ENCODE data around the gene D2HGDH. TPM values are rescaled to one million over a fixed set of nuclear protein-coding genes. Genes with fewer than 3 reads are reported as not detected.
A peak's percentile ranks its signal among the peaks of the same experiment; 100 is the strongest.

The D2HGDH gene
- total and polyA plus RNA-seq, 9 of the 15 experiments (the other 6 are each of a cell fraction or from before 2014, with no cell fraction given): 0.39 to 30.8 (median 10.3) TPM

GRCh38 chr2:241777170-241777685 lies 42.8 kb downstream of the D2HGDH start:
- Histone ChIP-seq H2AFZ (ENCODE audit: low read depth, low read length) (no peak overlapping the region), H3K9me3 (replicated peaks; ENCODE audit: control insufficient read depth, insufficient read depth, low read depth, low read length) (no peaks in the 10 kb centered on the region; the same call in 1 of the 2 replicates), H3K9me1 (ENCODE audit: control insufficient read depth, insufficient read depth, low read length) (no peaks in the 10 kb centered on the region), H3K27me3 (ENCODE audit: control insufficient read depth in 2 of 2, insufficient read depth in 2 of 2, low read length in 2 of 2) (no peaks in the 10 kb centered on the region), H3K36me3 (ENCODE audit: control insufficient read depth, insufficient read depth, low read length) (no peaks in the 10 kb centered on the region), H3K9ac (ENCODE audit: insufficient read depth in 1 of 2, low read depth in 2 of 2, low read length in 2 of 2) (peak overlapping the region in 1 of 2 experiments; percentile 26; a peak in 1 of 4 replicates), H4K20me1 (replicated peaks; ENCODE audit: control insufficient read depth, insufficient read depth, low read length) (no peaks in the 10 kb centered on the region), H3K27ac (ENCODE audit: extremely low read depth, low read depth, low read length) (no peak overlapping the region), H3K4me1 (replicated peaks in 1 of 2; ENCODE audit: control insufficient read depth in 2 of 2, insufficient read depth in 2 of 2, low read length in 2 of 2) (peaks cover 0 to 50% of the 10 kb centered on the region in 2 experiments; a peak in 2 of 5 replicates), H3K4me2 (ENCODE audit: insufficient read depth, low read length) (no peak overlapping the region), H3K4me3 (no peak overlapping the region), H3K79me2 (ENCODE audit: control insufficient read depth, insufficient read depth, low read length) (no peaks in the 10 kb centered on the region)
- no TSS peak for BruUV-seq (replicated peaks)
- TF ChIP-seq ZNF311 (CRISPR knock-in tag; IDR thresholded peaks at IDR 0.05): no peak
- no peak for FAIRE-seq
- in situ Hi-C loops (cut with MboI) (no loop called here), intact Hi-C loops (cut with micrococcal nuclease) (no loop called here)
- CTCF ChIA-PET (ENCODE audit: low intra/inter-chr PET ratio): no interaction called here
- POLR2A ChIA-PET: interaction anchor here (0.7 kb wide), 1 partner anchor 13 kb away, joined by 3 read pairs; no protein-coding TSS in a partner anchor
- no peak for DNase-seq (ENCODE audit: extremely low read depth in 1 of 4, low spot score in 3 of 4)
- no peak for ATAC-seq
- 61% methylated on average over 8 of the region's 22 CpGs for WGBS (ENCODE audit: insufficient coverage, low coverage, missing lambda C conversion rate)

DNA sequence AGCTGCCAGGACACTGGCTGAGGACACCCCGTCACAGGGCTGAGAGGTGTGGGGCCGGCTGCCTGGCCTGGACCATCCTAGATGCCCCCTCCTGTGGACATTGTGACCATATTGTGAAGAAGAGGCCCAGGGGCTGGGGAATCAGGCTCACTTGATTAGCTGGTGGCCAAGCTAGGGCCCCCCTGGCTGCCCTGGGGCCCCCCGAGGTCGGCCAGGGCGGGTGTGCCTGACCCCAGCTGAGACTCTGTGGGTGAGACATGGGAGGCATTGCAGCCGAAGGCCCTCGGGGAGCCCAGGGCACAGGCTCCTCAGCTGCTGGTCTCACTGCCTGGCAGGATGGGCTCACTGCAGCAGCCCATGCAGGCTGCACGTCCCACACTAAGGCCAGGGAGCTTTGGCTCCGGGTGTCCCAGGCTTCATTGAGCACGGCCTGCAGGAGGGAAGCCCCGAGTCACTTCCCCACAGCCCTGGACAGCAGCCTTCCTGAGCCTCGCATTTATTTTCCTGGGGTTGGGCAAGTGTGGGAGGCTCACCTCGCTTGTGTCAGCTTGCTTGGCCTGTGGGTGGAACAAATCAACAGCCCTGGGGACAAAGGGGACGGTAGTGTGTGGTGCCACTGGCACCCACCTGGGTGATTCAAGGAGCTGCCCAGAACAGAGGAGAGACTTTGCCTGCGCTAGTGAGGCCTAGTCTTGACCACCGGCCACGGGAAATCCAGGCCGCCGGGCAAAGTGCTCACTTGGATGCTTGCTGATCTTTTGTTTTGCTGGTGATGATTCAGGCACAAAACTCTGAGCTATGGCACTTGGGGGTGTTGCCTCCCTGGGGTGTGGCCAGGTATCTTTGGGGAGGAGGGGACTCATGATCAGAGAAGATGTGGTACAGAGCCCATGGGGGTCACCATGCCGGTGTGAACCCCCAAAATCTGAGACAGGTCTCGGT lies 43.5 kb downstream of the D2HGDH start:
- 65% methylated on average over 17 of the region's 21 CpGs for WGBS (ENCODE audit: insufficient coverage, low coverage, missing lambda C conversion rate)
- no peaks in the 10 kb centered on the region for H3K27me3 ChIP-seq (ENCODE audit: control insufficient read depth in 2 of 2, insufficient read depth in 2 of 2, low read length in 2 of 2)
- H3K79me2 ChIP-seq (ENCODE audit: control insufficient read depth, insufficient read depth, low read length): no peaks in the 10 kb centered on the region
- H3K36me3 ChIP-seq (ENCODE audit: control insufficient read depth, insufficient read depth, low read length): no peaks in the 10 kb centered on the region
- ATAC-seq (no peak), DNase-seq (ENCODE audit: extremely low read depth in 1 of 4, low spot score in 3 of 4) (no peak), FAIRE-seq (no peak)
- in situ Hi-C loops (cut with MboI) (no loop called here), intact Hi-C loops (cut with micrococcal nuclease) (no loop called here)
- H3K27ac ChIP-seq (ENCODE audit: extremely low read depth, low read depth, low read length): no peak overlapping the region
- POLR2A ChIA-PET: interaction anchor here (0.5 kb wide), 1 partner anchor 9 kb away, joined by 3 read pairs; no protein-coding TSS in a partner anchor
- peaks cover 0 to 46% of the 10 kb centered on the region in 2 experiments; a peak in 2 of 5 replicates for H3K4me1 ChIP-seq (replicated peaks in 1 of 2; ENCODE audit: control insufficient read depth in 2 of 2, insufficient read depth in 2 of 2, low read length in 2 of 2)
- no peaks in the 10 kb centered on the region for H4K20me1 ChIP-seq (replicated peaks; ENCODE audit: control insufficient read depth, insufficient read depth, low read length)
- H3K9ac ChIP-seq (ENCODE audit: insufficient read depth in 1 of 2, low read depth in 2 of 2, low read length in 2 of 2): peak overlapping the region in 1 of 2 experiments; percentile 45; a peak in 1 of 4 replicates
- no peak overlapping the region for H2AFZ ChIP-seq (ENCODE audit: low read depth, low read length)
- no peak overlapping the region for H3K4me2 ChIP-seq (ENCODE audit: insufficient read depth, low read length)
- H3K9me3 ChIP-seq (replicated peaks; ENCODE audit: control insufficient read depth, insufficient read depth, low read depth, low read length): no peaks in the 10 kb centered on the region; the same call in 1 of the 2 replicates
- CTCF ChIA-PET (ENCODE audit: low intra/inter-chr PET ratio): no interaction called here
- H3K9me1 ChIP-seq (ENCODE audit: control insufficient read depth, insufficient read depth, low read length): no peaks in the 10 kb centered on the region
- no TSS peak for BruUV-seq (replicated peaks)
- H3K4me3 ChIP-seq: no peak overlapping the region
- no peak for TF ChIP-seq ELK1 (CRISPR knock-in tag; IDR thresholded peaks at IDR 0.05)
- TF ChIP-seq, protein P1, sequence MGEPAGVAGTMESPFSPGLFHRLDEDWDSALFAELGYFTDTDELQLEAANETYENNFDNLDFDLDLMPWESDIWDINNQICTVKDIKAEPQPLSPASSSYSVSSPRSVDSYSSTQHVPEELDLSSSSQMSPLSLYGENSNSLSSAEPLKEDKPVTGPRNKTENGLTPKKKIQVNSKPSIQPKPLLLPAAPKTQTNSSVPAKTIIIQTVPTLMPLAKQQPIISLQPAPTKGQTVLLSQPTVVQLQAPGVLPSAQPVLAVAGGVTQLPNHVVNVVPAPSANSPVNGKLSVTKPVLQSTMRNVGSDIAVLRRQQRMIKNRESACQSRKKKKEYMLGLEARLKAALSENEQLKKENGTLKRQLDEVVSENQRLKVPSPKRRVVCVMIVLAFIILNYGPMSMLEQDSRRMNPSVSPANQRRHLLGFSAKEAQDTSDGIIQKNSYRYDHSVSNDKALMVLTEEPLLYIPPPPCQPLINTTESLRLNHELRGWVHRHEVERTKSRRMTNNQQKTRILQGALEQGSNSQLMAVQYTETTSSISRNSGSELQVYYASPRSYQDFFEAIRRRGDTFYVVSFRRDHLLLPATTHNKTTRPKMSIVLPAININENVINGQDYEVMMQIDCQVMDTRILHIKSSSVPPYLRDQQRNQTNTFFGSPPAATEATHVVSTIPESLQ (CRISPR knock-in tag; IDR thresholded peaks at IDR 0.05): no peak
- TF ChIP-seq ZNF830 (CRISPR knock-in tag; IDR thresholded peaks at IDR 0.05): no peak
